A549 (cell line): Measurements from ENCODE around the gene ADPRS. TPM values are rescaled to one million over a fixed set of nuclear protein-coding genes. Genes with fewer than 3 reads are reported as not detected.

Experiments used
- ATAC-seq, 2 experiments: fragments of 200-7000 bp in 1 of 2; fragments of >200 bp in 1 of 2; cut with Nextera tagmentation in 1 of 2; cut with Tn5 transposase in 1 of 2; 3 replicates each; pipeline versions ENCODE4 v1.8.0 to v1.9.1; 2018 to 2020; ENCODE audit warnings: mild to moderate bottlenecking in 1 of 2, moderate library complexity in 1 of 2
- CTCF ChIA-PET: fragments of 300-600 bp; sonication (Branson Sonifier 250); formaldehyde crosslinking; extraction: SDS; loops from one replicate; lab custom pipeline; 2021; ENCODE audit warnings: antibody characterized with exemption, inconsistent platforms; lab: Yijun Ruan, JAX
- POLR2A ChIA-PET: fragments of 350-600 bp; formaldehyde crosslinking; extraction: SDS; loops from one replicate; lab custom pipeline; 2021; ENCODE audit warnings: antibody characterized with exemption, inconsistent platforms; lab: Yijun Ruan, JAX
- DNase-seq, 2 experiments: peaks; one replicate each; pipeline versions ENCODE4 v3.0.0 to v3.0.0-alpha.2; 2011 to 2016; ENCODE audit warnings: low read depth in 1 of 2, low spot score in 1 of 2
- FAIRE-seq: peaks from 2 replicates; lab custom pipeline; 2011; peaks lifted over from hg19 to GRCh38; lab: Jason Lieb, UNC
- H3K27ac ChIP-seq, 2 experiments: fragments of >200 bp; sonication (Bioruptor Twin); formaldehyde crosslinking; 3 replicates each; pipeline ENCODE4 v1.5.1; 2016 to 2017
- H3K4me1 ChIP-seq: fragments of >200 bp; sonication (Bioruptor Twin); formaldehyde crosslinking; 3 replicates; pipeline ENCODE4 v1.6.1; 2016
- H3K4me2 ChIP-seq: fragments of >200 bp; sonication (Bioruptor Twin); formaldehyde crosslinking; 3 replicates; pipeline ENCODE4 v1.6.1; 2016
- H3K4me3 ChIP-seq: fragments of >200 bp; sonication (Bioruptor Twin); formaldehyde crosslinking; 3 replicates; pipeline ENCODE4 v1.5.1; 2016
- H3K9me3 ChIP-seq: fragments of >200 bp; sonication (Bioruptor Twin); formaldehyde crosslinking; 3 replicates; pipeline ENCODE4 v1.6.1; 2016
- CBX2 ChIP-seq: fragments of 200-600 bp; sonication (generic); IDR thresholded peaks from 2 replicates; pipeline ENCODE4 v1.6.1; 2016; ENCODE audit warnings: low read depth, mild to moderate bottlenecking, borderline replicate concordance
- CEBPB ChIP-seq, 2 experiments: fragments of >200 bp in 1 of 2; sonication (Bioruptor Twin) in 1 of 2; formaldehyde crosslinking in 1 of 2; IDR thresholded peaks; 2 replicates each; pipeline ENCODE4 v1.6.1; 2012 to 2016
- FOSB ChIP-seq: fragments of 250-450 bp; sonication (Bioruptor Pico); IDR thresholded peaks from 2 replicates; pipeline ENCODE4 v1.5.0; 2020; ENCODE audit warnings: mild to moderate bottlenecking, moderate library complexity
- FOSL2 ChIP-seq, 2 experiments: fragments of 450-650 bp in 1 of 2; fragments of >200 bp in 1 of 2; sonication (Bioruptor Twin) in 1 of 2; formaldehyde crosslinking; IDR thresholded peaks; 2 replicates each; pipeline versions ENCODE4 v1.5.0 to v1.6.1; 2016 to 2020; ENCODE audit warnings: mild to moderate bottlenecking in 1 of 2, moderate library complexity in 1 of 2
- FOXS1 ChIP-seq: fragments of 250-450 bp; sonication (Bioruptor Pico); IDR thresholded peaks from 2 replicates; pipeline ENCODE4 v1.5.0; 2020; ENCODE audit warnings: mild to moderate bottlenecking, moderate library complexity
- GATA3 ChIP-seq: IDR thresholded peaks from 2 replicates; pipeline ENCODE4 v1.6.1; 2012; ENCODE audit warnings: borderline replicate concordance
- HEYL ChIP-seq: fragments of 250-450 bp; sonication (Bioruptor Pico); IDR thresholded peaks from 2 replicates; pipeline ENCODE4 v1.8.0; 2021; ENCODE audit warnings: mild to moderate bottlenecking, moderate library complexity
- JUNB ChIP-seq: fragments of >200 bp; sonication (Bioruptor Twin); formaldehyde crosslinking; IDR thresholded peaks from 2 replicates; pipeline ENCODE4 v1.6.1; 2016
- MAFK ChIP-seq: fragments of 450-650 bp; IDR thresholded peaks from 2 replicates; pipeline ENCODE4 v1.6.1; 2014; ENCODE audit not compliant: partially characterized antibody
- MAZ ChIP-seq: fragments of 150-350 bp; IDR thresholded peaks from 2 replicates; pipeline ENCODE4 v1.6.1; 2014; ENCODE audit warnings: antibody characterized with exemption, low read depth, low read length, borderline replicate concordance
- NFE2L2 ChIP-seq: fragments of 150-350 bp; conservative IDR thresholded peaks from 2 replicates; pipeline ENCODE4 v1.6.1; 2014; ENCODE audit warnings: low read length
- RAD21 ChIP-seq, 2 experiments: fragments of >200 bp in 1 of 2; sonication (Bioruptor Twin) in 1 of 2; formaldehyde crosslinking in 1 of 2; IDR thresholded peaks in 1 of 2; conservative IDR thresholded peaks in 1 of 2; 2 replicates in 1 of 2; 3 replicates in 1 of 2; pipeline ENCODE4 v1.6.1; 2012 to 2018; ENCODE audit warnings: inconsistent platforms in 1 of 2
- RNF2 ChIP-seq: fragments of 200-600 bp; sonication (generic); IDR thresholded peaks from 2 replicates; pipeline ENCODE4 v1.6.1; 2016; ENCODE audit warnings: low read depth, mild to moderate bottlenecking, antibody characterized with exemption, moderate library complexity, borderline replicate concordance
- SMC3 ChIP-seq: fragments of >200 bp; sonication (Bioruptor Twin); formaldehyde crosslinking; IDR thresholded peaks from 3 replicates; pipeline ENCODE4 v1.6.1; 2018; ENCODE audit warnings: inconsistent platforms
- TFCP2L1 ChIP-seq: fragments of 250-450 bp; sonication (Bioruptor Pico); IDR thresholded peaks from 2 replicates; pipeline ENCODE4 v1.5.0; 2021; ENCODE audit warnings: mild to moderate bottlenecking
- TP53 ChIP-seq: fragments of 250-450 bp; sonication (Bioruptor Pico); IDR thresholded peaks from 2 replicates; pipeline ENCODE4 v1.5.0; 2021; ENCODE audit warnings: mild to moderate bottlenecking, moderate library complexity
- ZFP36 ChIP-seq: fragments of 450-650 bp; IDR thresholded peaks from 2 replicates; pipeline ENCODE4 v1.6.1; 2014; ENCODE audit warnings: borderline replicate concordance; ENCODE audit not compliant: partially characterized antibody
- ZSCAN20 ChIP-seq: fragments of 250-450 bp; sonication (Bioruptor Pico); IDR thresholded peaks from 2 replicates; pipeline ENCODE4 v1.8.0; 2022; ENCODE audit warnings: mild to moderate bottlenecking, moderate library complexity
- WGBS: methylation state at CpG from one replicate; pipeline ENCODE4 v1.1.6; 2017; ENCODE audit errors: missing lambda C conversion rate; 5-methylcytosine and 5-hydroxymethylcytosine counted together
- polyA plus RNA-seq, 4 experiments: library from polyadenylated mRNA; depleted of rRNA in 3 of 4; stranded (reverse); fragments of >200 nt; fragmentation: RNase III in 1 of 4; extraction: RNeasy Plus Mini Kit Qiagen cat#74134 plus additional on column Dnase treatment in 1 of 4; gene quantifications; 2 replicates in 3 of 4; 3 replicates in 1 of 4; pipeline ENCODE4 v1.2.3, GENCODE V29; 2011 to 2017
- TF ChIP-seq, protein P1 (sequence below): fragments of >200 bp; sonication (Bioruptor Twin); formaldehyde crosslinking; IDR thresholded peaks from 2 replicates; pipeline ENCODE4 v1.6.1; 2016
- TF ChIP-seq, protein P2 (sequence below): fragments of 150-350 bp; IDR thresholded peaks from 2 replicates; pipeline ENCODE4 v1.6.1; 2014; ENCODE audit warnings: low read depth, mild to moderate bottlenecking, low read length
- TF ChIP-seq, protein P3 (sequence below): fragments of >200 bp; sonication (Bioruptor Twin); formaldehyde crosslinking; IDR thresholded peaks from 3 replicates; pipeline ENCODE4 v1.6.1; 2016
- TF ChIP-seq, protein P4 (sequence below): IDR thresholded peaks from 2 replicates; pipeline ENCODE4 v1.6.1; 2012
- TF ChIP-seq, protein P5 (sequence below): fragments of >200 bp; sonication (Bioruptor Twin); formaldehyde crosslinking; IDR thresholded peaks from 3 replicates; pipeline ENCODE4 v1.5.1; 2016
- TF ChIP-seq, protein P6 (sequence below): IDR thresholded peaks from 2 replicates; pipeline ENCODE4 v1.6.1; 2012; ENCODE audit warnings: low read depth, borderline replicate concordance
- TF ChIP-seq, protein P7 (sequence below): IDR thresholded peaks from 2 replicates; pipeline ENCODE4 v1.6.1; 2012
- TF ChIP-seq, protein P8 (sequence below): fragments of 250-450 bp; sonication (Bioruptor Pico); IDR thresholded peaks from 2 replicates; pipeline ENCODE4 v1.5.0; 2021; ENCODE audit warnings: mild to moderate bottlenecking, moderate library complexity, borderline replicate concordance

The ADPRS gene
- polyA plus RNA-seq, 2 of the 4 experiments (the other 2 are of a cell fraction): 14.6 to 15.2 TPM

DNA sequence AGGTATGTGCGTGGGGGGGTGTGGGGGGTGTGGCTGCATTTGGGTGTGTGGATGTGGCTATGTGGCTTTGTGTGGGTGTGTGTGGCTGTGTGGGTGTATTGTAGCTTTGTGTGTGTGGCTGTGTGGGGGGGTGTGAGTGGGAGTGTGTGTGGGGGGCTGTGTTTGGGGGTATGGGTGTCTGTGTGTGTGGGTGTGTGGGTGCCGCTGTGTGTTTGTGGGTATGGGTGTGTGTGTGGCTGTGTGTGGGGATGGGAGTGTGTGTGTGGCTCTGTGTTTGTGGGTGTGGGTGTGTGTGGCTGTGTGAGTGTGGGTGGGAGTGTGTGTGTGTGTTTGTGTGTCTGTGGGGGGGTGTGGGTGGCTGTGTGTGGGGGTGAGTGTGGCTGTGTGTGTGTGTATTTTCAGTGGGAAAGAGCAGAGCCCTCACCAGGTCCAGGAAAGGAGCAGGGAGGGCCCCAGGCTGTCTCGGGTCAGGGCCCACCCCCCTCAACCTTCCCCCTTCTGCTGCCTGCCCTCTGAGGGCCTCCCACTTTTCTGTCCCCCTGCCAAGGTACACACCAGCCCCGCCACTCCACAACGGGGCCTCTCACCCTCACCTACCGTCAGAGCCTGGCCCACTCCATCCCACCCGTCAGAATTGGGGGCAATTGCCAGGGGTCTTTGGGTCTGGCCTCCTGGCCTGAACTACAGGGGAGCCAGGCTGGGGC is 38.3 kb downstream of the ADPRS start:
- WGBS: 56% methylated on average over 5 of the region's 7 CpGs
- Histone ChIP-seq H3K4me2 (no peak overlapping the region), H3K27ac (no peak overlapping the region), H3K4me3 (no peak overlapping the region), H3K9me3 (no peaks in the 10 kb centered on the region)
- no peak for DNase-seq
- ATAC-seq: no peak
- no peak for FAIRE-seq
- TF ChIP-seq, protein P1, sequence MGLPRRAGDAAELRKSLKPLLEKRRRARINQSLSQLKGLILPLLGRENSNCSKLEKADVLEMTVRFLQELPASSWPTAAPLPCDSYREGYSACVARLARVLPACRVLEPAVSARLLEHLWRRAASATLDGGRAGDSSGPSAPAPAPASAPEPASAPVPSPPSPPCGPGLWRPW: no peak
- TF ChIP-seq RNF2 (no peak), CEBPB (IDR thresholded peaks at IDR 0.05) (no peak), ZSCAN20 (CRISPR knock-in tag) (no peak), FOSL2 (IDR thresholded peaks at IDR 0.05) (no peak), FOSL2 (CRISPR knock-in tag; IDR thresholded peaks at IDR 0.05) (no peak), SMC3 (no peak), FOXS1 (no peak), CBX2 (no peak), MAFK (no peak), NFE2L2 (no peak), GATA3 (no peak), TP53 (CRISPR knock-in tag) (no peak), TFCP2L1 (no peak)
- TF ChIP-seq, protein P2, sequence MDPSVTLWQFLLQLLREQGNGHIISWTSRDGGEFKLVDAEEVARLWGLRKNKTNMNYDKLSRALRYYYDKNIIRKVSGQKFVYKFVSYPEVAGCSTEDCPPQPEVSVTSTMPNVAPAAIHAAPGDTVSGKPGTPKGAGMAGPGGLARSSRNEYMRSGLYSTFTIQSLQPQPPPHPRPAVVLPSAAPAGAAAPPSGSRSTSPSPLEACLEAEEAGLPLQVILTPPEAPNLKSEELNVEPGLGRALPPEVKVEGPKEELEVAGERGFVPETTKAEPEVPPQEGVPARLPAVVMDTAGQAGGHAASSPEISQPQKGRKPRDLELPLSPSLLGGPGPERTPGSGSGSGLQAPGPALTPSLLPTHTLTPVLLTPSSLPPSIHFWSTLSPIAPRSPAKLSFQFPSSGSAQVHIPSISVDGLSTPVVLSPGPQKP: no peak
- TF ChIP-seq, protein P3, sequence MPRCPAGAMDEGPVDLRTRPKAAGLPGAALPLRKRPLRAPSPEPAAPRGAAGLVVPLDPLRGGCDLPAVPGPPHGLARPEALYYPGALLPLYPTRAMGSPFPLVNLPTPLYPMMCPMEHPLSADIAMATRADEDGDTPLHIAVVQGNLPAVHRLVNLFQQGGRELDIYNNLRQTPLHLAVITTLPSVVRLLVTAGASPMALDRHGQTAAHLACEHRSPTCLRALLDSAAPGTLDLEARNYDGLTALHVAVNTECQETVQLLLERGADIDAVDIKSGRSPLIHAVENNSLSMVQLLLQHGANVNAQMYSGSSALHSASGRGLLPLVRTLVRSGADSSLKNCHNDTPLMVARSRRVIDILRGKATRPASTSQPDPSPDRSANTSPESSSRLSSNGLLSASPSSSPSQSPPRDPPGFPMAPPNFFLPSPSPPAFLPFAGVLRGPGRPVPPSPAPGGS: no peak
- TF ChIP-seq, protein P4, sequence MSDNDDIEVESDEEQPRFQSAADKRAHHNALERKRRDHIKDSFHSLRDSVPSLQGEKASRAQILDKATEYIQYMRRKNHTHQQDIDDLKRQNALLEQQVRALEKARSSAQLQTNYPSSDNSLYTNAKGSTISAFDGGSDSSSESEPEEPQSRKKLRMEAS: no peak
- TF ChIP-seq, all 56 proteins: peak for 0
- POLR2A ChIA-PET: interaction anchor here (0.7 kb wide), 1 partner anchor 22 kb away, joined by 3 read pairs; the partner anchor contains the start of gene TRAPPC3
- CTCF ChIA-PET: interaction anchor here (0.6 to 1.3 kb wide), 3 partner anchors 8 to 115 kb away, joined by 3 read pairs; no protein-coding TSS in a partner anchor
- no peaks in the 10 kb centered on the region for H3K4me1 ChIP-seq

DNA sequence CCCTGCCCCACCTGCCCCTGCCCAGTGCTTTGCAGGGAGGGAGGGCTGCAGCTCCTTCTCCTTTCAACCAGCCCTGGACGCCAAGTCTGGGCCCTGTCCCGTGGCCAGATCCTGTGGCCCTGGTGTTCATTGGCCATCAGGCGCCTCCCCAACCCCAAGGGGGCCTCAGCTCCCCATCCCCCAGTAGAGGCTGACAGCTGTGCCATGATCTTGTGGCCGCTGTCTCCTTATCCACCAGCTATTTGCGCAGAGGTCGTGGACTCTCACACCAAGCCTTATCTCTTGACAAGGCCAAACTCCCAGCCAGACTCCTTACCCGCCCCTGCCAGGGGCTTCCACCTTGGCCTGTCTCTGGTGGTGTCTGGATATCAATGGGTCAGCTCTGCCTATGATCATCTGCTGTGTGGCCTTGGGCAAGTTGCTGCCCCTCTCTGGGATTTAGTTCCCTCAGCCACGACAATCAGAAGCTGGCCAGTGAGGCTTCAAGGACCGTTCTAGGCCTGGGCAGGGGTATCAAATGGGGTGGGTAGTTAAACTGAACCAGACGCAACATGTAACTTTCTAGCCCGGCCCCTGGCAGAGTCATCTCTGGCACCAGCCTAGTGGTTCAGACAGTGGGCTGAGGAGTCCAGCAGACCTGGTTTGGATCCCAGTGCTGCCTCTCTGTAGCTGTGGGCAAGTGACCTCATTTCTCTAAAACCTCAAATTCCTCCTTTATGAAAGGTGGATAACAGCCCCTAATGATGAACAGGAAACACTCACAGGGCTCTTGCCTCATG is 39.6 kb downstream of the ADPRS start:
- CTCF ChIA-PET: interaction anchor here (0.7 to 2.1 kb wide), 3 partner anchors 11 to 197 kb away, joined by 3 to 6 read pairs (median 3); partner anchors contain the start of gene AGO3
- FAIRE-seq: no peak
- POLR2A ChIA-PET: no interaction called here
- TF ChIP-seq ZSCAN20 (CRISPR knock-in tag) (no peak), ZFP36 (no peak), HEYL (CRISPR knock-in tag) (no peak), JUNB (no peak), RAD21 (conservative IDR thresholded peaks at IDR 0.05 in 1 of 2, IDR thresholded peaks at IDR 0.05 in 1 of 2) (no peak), MAZ (no peak), FOSB (no peak), FOXS1 (no peak)
- TF ChIP-seq, protein P4: no peak
- TF ChIP-seq, protein P5, sequence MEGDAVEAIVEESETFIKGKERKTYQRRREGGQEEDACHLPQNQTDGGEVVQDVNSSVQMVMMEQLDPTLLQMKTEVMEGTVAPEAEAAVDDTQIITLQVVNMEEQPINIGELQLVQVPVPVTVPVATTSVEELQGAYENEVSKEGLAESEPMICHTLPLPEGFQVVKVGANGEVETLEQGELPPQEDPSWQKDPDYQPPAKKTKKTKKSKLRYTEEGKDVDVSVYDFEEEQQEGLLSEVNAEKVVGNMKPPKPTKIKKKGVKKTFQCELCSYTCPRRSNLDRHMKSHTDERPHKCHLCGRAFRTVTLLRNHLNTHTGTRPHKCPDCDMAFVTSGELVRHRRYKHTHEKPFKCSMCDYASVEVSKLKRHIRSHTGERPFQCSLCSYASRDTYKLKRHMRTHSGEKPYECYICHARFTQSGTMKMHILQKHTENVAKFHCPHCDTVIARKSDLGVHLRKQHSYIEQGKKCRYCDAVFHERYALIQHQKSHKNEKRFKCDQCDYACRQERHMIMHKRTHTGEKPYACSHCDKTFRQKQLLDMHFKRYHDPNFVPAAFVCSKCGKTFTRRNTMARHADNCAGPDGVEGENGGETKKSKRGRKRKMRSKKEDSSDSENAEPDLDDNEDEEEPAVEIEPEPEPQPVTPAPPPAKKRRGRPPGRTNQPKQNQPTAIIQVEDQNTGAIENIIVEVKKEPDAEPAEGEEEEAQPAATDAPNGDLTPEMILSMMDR: no peak
- TF ChIP-seq, protein P6, sequence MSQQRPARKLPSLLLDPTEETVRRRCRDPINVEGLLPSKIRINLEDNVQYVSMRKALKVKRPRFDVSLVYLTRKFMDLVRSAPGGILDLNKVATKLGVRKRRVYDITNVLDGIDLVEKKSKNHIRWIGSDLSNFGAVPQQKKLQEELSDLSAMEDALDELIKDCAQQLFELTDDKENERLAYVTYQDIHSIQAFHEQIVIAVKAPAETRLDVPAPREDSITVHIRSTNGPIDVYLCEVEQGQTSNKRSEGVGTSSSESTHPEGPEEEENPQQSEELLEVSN: no peak
- TF ChIP-seq, protein P7, sequence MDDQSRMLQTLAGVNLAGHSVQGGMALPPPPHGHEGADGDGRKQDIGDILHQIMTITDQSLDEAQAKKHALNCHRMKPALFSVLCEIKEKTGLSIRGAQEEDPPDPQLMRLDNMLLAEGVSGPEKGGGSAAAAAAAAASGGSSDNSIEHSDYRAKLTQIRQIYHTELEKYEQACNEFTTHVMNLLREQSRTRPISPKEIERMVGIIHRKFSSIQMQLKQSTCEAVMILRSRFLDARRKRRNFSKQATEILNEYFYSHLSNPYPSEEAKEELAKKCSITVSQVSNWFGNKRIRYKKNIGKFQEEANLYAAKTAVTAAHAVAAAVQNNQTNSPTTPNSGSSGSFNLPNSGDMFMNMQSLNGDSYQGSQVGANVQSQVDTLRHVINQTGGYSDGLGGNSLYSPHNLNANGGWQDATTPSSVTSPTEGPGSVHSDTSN: no peak
- TF ChIP-seq, protein P8, sequence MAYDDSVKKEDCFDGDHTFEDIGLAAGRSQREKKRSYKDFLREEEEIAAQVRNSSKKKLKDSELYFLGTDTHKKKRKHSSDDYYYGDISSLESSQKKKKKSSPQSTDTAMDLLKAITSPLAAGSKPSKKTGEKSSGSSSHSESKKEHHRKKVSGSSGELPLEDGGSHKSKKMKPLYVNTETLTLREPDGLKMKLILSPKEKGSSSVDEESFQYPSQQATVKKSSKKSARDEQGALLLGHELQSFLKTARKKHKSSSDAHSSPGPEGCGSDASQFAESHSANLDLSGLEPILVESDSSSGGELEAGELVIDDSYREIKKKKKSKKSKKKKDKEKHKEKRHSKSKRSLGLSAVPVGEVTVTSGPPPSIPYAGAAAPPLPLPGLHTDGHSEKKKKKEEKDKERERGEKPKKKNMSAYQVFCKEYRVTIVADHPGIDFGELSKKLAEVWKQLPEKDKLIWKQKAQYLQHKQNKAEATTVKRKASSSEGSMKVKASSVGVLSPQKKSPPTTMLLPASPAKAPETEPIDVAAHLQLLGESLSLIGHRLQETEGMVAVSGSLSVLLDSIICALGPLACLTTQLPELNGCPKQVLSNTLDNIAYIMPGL: no peak

More for the DNA sequence above, 39.6 kb downstream of the ADPRS start:
- DNase-seq (no peak), ATAC-seq (no peak)
- 92% methylated on average over 8 of the region's 11 CpGs for WGBS
- Histone ChIP-seq H3K4me3 (no peak overlapping the region), H3K9me3 (no peaks in the 10 kb centered on the region), H3K4me1 (no peaks in the 10 kb centered on the region; the same call in 2 of the 3 replicates), H3K4me2 (no peak overlapping the region), H3K27ac (no peak overlapping the region)
